NCI-H510A treated with DMSO at 0.1 percent for 48 hours (cell line): ENCODE results near the gene UNC80.
A peak's percentile ranks its signal among the peaks of the same experiment; 100 is the strongest.

Experiments used
- DNase-seq: peaks from one replicate; lab custom pipeline; 2025; lab: John Stamatoyannopoulos, UW

The UNC80 gene

DNA sequence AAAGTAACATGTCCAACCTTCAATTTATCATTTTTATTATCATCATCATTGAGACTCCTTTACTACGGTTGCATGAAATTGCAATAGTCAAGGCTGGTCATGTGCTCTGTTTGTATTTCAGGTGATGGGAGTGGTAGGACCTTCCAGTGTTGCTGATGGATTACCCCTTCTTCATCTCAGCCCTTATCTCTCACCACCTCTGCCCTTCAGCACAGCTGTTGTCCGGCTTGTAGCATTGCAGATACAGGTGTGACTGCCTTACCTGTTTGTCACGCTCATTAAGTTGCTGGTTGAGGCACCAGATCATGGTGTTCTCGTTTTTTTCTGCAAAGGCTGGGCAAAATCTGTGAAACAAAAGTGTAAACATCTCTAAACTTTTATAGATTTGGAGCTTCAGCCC is 199.1 kb downstream of the UNC80 start:
- DNase-seq: no peak

DNA sequence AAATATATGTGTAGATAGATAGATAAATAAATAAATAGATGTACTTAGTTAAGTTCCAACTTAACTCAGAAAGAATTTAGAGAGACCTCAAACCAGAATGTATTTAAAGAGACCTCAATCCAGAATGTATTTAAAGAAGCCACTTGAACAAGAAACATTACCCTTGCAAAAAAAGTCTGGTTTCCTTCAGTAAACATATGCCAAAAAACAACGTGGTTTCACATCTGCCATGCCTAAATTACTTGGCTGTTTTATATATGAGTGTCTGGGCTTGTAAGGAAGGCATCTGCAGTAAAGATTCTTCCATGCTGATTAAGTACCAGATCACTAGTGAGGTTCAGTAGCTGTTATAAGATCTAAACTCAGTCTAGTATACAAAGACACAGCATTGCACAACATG is 201.7 kb downstream of the UNC80 start:
- no peak for DNase-seq

DNA sequence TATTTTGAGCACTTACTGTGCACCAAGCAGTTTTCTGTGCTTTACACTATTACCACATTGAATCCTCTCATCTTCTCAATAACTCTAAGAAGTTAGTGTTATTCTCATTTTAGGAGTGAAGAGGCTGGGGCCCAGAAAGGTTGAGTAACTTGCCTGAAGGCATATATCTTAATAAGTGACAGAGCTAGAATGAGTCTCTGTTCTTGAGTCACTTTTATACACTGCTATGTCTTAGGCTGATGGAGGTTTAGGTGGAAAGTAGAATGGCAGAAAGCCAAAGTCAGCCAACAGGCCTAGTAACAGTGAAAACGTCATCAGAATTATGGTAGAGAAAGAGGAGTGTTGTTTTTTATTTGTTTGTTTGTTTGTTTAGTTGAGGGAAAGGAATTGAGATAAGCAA is 202.9 kb downstream of the UNC80 start:
- DNase-seq: no peak

DNA sequence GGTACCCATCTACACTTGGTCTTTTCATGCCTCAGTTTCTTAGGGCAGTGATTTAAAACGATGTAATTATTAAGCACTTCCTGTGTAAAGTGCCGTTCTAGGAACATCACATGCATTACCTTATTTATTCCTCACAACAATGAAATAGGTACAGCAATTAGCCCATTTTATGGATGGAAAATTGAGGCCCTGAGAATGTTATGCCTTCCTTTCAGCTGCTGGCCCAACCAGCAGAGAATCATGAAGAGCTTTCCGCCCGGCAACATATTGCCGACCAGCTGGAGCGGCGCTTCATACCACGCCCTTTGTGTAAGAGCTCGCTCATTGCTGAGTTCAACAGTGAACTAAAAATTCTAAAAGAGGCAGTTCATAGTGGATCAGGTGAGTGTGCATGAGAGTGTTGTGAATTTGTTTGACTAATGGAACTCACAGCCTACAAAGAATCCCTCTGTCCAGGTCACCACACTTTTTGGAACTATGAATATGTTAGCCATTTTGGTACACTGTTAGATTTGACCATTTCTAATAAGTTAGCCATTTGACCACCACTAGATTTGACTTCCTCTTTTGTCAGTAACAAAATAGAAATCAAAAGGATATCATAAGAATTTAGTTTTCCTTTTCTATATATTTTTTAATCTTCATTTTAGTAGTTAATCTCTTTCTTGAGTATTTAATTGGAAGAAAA is 205.2 kb downstream of the UNC80 start:
- no peak for DNase-seq

DNA sequence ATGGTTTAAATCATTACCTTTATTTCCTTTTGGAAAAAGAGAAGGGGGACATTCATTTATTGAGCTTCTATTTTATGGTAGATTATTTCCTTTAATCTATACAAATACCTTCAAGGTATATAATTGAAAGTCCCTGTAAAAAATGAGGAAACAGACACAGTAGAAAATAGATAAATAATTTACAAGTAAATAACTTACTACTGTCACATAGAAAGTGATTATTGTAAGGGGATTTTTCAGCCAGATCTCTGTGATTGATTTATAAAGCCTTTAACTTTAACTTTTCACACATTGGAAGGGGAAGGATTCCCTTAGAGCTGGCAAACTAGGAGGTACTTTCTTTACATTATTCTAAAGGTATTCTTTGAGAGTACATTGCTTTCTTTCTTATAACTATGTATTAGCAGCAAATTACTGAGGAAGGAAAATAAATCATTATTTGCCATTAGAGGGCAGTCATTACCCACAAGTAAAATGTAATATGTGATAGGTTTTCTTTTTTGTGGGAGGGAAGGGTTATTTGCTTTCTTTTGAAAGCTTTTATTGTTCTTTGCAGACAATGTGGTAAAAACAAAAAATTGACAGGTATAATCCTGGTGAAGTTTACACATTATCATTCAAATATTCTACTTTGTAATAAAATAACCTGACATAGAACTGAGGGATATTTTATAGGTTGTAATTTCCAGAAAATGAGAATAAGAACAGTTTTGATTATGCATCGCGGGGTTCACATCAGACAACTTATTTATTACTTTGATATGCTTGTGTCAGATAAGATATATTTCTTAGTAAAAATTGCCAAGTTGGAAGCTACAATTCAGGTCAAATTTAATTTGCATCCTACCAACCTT is 206.0 kb downstream of the UNC80 start:
- DNase-seq: peak; percentile 26

DNA sequence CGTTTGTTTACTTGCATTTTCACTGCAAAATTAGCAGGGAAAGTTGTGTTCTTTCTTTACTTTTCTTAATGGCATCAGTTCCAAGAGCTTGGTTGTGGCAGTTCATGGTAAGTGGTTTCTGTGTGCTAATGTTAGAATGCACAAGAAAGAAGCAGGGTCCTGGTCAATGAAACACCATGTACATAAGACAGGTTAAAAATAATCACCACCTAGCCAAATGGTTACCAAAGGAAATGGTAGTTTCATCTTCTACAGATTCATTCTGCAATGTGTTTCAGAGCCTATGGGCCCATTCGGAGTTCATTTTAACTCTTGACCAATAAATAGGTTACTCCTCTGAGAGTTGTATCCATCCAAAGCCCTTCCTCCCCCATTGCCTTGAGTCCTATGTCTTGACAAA is 212.7 kb downstream of the UNC80 start:
- no peak for DNase-seq

DNA sequence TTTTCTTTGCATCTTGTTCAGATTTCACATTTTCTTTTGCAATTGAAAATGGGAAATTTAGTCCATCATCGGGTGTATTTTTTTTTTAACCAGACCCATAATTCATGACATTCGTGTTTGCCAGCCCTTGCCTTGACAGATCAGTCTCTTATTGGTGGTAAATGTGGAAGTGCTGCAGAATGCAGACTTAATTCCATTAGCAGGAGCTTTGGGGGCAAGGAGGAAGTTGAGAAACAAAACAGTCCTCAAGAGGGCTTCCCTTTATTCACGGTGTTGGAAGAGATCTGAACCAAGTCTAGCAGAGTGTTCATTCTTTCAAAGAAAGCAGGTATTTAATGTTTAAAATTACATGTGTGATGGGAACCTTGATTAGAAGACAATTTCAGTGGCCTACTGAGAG is 214.2 kb downstream of the UNC80 start:
- no peak for DNase-seq

DNA sequence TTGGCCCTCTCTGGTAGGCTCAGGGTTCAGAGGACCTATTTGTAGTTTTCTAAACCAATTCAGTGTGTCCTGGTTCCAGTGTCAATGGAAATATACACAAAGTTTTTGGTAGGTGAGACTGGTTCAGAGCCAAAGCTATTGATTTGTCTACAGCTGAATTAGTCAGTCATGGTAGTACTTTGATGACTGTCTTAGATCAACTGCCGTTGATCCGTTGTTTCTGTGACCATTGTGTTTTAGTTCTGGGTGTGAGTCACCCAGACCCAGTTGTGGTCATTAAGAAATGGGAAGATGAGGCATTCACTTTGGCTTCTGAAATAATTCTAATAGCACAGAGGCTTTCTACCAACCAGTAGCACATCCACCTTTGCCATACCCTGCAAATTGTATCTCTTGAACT is 214.8 kb downstream of the UNC80 start:
- no peak for DNase-seq

DNA sequence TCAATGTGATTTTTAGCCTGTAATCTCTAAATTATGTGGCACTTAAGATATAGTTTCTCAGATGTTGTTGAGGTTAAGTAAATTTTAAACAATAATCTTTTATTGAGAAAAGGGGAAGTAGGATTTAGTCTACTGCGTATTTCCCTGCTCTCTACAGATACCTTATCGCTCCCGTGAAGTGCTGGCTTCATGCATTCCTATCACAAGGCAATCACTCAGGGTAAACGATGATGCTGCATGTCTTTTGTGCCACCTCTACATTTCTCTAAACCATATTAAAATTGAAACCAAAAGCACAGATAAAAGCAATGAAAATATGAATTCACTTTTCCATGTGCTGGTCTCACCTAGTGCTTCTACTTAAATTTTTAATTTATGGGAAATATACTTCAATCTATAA is 216.4 kb downstream of the UNC80 start:
- DNase-seq: no peak

DNA sequence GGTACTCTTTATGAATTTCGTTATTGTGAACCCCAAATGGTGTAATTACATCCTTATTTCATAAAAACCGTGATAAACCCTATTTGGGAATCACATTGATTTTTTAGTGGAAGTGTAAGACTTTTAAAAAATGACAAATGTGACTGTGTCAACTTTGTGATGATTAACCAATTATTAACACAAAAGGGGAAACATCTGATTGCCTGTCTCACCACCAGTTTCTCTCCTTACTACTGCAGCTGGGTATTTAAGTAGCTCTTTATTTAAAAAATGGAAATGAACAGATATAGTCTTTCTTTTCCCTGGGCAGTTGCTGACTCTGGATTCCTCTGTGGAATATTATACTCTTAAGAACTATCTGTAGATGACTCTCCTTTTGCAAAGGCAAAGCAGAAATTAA is 219.2 kb downstream of the UNC80 start:
- DNase-seq: no peak

DNA sequence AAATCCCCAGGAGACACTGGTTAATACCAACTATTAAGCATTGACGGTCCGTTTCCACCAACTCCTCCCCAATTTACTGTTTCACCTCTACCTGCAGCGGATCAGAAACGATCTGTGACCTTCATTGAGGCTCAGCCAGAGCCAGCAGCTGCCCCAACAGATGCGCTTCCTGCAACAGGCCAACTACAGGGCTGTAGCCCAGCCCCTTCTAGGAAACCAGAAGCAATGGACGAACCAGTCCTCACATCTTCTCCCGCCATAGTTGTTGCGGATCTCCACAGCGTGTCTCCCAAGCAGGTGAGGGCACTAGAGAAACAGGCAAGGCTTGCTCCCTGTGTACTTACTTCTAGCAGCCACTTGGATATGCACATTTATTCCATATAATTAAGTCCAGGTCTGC is 222.3 kb downstream of the UNC80 start:
- DNase-seq: no peak

DNA sequence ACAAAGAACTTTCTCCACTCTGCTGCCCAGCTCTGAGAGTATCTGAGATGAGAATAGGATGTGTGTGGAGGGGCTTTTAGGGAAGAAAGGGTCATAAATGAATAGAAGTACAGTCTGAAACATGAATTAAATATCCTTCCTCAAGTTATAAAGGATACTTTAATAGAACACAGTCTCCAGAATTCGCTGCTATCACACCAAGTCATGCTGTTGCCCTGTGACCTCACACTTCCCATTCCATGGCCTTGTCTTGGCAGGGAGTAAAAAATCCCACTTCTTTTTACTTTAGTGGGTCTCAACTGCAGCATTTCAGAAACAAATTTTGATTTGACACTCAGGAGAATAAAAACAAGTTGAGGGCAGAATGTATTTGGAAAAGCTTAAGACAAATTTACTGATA is 227.0 kb downstream of the UNC80 start:
- no peak for DNase-seq

DNA sequence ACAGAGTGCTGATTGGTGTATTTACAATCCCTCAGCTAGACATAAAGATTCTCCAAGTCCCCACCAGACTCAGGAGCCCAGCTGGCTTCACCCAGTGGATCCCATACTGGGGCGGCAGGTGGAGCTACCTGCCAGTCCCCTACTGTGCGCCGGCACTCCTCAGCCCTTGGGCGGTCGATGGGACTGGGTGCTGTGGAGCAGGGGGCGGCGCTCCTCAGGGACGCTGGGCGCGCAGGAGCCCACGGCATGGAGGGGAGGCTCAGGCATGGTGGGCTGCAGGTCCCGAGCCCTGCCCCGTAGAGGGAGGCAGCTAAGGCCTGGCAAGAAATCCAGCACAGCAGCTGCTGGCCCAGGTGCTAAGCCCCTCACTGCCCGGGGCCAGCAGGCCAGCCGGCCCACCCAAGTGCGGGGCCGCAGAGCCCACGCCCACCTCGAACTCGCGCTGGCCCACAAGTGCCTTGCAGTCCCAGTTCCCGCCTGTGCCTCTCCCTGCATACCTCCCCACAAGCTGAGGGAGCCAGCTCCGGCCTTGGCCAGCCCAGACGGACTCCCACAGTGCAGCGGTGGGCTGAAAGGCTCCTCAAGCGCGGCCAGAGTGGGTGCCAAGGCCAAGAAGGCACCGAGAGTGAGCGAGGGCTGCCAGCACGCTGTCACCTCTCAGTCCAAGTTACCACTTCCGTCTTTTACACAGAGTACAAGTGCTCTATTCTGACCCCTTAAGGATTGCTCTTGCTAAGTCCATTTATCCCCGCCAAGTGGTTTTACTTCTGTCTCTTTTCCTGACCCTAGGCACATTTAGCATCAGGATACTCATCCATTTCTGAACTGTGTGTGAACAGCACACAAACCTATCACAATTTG is 229.1 kb downstream of the UNC80 start:
- DNase-seq: no peak

DNA sequence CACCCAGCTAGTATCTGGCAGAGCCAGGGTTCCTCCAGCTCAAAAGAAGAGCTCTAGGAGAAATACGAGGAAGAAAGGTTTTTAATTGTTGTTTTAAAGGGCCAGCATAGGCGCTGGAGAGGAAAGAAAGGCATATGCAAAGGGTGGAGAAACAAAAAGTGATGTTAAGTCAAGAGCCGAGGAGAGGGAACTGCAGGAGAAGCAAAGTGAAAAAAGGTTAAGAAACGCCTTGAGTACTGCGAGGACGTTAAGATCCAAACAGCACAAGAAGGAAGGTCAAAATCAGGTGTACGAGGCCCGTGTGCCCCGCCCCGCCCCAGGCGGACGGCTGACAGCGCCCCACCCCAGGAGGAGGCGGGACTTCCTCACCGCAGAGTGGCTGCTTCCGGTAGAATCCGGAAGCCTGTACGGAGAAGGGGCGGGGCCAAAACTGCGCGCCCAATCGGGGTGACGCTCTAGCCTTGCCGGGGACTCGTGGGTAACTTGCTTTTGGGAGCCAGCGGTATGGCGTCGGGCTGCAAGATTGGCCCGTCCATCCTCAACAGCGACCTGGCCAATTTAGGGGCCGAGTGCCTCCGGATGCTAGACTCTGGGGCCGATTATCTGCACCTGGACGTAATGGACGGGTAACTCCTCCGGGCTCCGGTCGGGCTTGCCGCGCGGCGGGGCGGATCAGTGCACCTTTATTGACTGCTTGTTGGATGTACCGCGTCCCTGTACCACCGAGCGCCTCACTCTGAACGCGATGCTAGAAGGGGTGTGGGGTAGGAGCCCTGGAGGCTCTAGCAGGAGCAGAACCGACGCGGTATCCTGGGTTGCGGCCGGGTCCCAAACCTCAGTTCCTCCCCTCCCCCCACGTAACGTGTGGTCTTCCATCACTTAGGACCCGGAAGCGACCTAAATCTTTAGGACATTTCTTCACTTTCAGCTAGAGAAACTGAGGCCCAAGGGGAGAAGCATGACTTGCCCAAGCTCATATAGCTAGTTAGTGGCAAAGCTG is 230.8 kb downstream of the UNC80 start, which contains the start of gene RPE:
Gene RPE (plus strand): TSS at position 481 of the 1,000 bp plus-strand sequence. CDS start 24 bp downstream, at position 505.
- peak; percentile 92 for DNase-seq

DNA sequence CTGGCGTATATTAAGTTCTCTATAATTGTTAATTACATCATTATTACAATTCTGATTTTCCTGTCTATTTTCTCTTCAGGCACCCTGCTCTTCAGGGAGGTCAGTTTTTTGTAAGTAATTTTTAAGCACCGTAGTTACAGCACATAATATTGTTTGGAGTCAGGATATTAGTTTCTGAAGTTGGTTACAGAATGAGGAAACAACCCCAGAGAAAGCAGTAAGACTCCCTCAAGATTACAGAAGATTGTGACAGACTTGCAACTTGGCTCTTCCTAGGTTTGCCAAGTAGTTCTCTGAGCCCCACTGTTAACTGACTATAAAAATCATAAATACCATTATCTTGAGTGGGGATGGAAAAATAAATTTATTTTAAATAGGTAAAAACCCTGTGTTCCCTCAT is 231.7 kb downstream of the UNC80 start:
- DNase-seq: no peak

DNA sequence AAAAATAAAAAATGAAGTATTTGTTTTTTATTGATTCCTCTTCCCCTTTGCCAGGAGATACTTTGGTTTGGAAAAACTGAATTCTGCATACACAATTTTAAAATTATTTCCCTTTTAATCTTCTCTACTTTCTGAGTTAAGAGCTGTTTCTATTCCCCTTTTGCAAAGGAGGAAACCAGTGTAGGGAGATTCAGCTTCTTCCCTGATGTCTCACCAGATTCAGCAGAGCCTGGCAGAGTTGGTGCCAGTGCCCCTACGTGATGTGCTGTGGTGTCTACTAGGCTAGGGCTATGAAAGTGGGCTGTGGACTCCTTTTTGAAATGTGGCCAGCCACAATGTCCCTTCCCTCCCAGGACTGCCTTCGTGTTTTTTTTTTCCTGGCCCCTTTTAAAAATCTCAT is 233.2 kb downstream of the UNC80 start:
- no peak for DNase-seq

DNA sequence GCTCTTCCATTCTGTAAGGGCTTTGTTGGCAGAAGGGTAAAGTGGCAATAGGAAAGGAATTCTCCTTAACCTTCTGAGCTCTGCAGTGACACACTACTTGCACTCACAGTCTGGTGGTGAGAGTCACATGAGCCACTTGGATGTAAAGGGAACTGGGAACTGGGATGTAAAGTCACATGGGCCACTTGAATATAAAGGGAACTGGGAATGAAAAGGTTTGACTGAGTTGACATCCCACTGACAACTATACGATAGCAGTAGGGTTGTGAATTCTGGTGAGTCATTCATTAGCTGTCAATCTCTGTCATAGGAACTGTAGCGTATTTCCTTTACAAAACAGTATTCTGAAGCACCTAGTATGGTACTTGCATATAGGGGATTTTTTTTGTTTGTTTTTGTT is 236.3 kb downstream of the UNC80 start:
- no peak for DNase-seq

DNA sequence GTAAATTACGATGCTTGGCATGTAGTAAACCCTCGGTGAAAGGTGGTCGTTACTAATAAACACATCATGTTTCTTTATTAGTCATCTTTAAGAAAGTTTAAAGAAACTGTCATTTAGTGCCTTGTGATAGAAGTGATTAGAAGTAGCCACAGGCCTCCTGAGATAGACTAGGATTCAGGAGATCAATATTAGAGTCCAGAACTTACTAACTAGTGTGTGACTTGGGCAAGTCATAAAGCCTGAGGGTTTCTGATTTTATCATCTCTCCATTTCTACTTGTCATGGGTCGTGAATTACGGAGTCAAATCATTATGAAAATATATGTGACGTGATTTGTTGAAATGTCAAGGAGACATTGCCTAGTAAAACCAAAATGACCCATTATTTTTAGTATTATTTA is 237.5 kb downstream of the UNC80 start:
- DNase-seq: no peak

DNA sequence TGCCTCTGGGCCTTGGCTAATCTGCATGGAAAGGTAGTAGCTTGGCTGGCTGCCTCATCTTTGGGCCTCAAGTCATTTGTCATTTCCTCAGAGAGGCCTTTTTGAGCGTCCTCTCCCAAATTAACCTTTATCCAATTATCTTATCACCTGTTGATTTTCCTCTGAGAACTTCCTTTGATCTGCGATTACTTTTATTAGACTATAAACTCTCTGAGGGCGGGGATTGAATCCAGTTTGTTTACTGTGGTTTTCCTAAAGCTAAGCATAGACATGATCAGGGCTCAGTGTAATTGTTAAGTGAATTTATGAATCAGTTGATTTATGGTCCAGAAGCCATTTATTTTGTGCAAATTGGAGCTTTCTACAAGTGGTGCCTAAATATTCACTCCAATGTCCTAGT is 238.3 kb downstream of the UNC80 start:
- no peak for DNase-seq

DNA sequence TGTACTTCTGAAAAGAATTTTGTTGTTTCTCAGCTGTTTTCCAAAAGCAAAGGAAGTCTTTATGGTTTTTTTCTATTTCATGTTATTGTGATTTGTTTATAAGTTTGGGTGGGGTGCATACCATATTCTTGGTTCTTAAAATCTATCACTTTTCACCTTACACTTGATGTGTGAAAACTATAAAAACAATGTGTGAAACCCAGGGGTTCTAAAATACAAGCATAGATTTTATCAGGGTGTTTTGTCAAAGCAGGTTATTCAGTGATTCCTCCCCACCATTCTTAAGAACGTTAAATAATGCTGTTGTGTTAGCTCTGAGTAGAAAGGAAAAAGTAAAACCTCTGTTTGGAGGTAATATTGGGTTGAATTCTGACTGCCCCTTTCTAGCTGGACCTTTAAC is 248.5 kb downstream of the UNC80 start:
- no peak for DNase-seq

DNA sequence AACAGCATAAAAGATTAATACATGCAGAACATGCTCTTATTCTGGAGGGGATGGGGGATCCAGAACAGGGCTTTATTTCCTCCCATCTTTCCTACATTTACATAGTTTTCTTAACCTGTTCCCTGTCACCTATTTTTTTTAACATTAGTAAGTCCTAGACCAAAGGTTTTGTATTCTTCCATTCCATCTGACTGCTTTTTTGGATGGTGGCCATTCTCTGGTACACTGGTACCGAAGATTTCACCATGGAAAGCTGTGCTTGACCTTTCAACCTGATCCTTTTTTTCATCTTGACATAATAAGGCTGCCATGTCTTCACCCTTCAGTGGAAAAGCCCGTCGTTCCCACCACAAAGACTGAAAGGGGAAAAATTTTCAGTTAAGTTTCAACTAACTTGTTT is 251.2 kb downstream of the UNC80 start:
- DNase-seq: no peak
